ENCODE results near the gene SUGCT. TPM values are rescaled to one million over a fixed set of nuclear protein-coding genes. Genes with fewer than 3 reads are reported as not detected.

Gene SUGCT
- total RNA-seq, 1 donor from 2014 or later: 1.6 TPM

DNA sequence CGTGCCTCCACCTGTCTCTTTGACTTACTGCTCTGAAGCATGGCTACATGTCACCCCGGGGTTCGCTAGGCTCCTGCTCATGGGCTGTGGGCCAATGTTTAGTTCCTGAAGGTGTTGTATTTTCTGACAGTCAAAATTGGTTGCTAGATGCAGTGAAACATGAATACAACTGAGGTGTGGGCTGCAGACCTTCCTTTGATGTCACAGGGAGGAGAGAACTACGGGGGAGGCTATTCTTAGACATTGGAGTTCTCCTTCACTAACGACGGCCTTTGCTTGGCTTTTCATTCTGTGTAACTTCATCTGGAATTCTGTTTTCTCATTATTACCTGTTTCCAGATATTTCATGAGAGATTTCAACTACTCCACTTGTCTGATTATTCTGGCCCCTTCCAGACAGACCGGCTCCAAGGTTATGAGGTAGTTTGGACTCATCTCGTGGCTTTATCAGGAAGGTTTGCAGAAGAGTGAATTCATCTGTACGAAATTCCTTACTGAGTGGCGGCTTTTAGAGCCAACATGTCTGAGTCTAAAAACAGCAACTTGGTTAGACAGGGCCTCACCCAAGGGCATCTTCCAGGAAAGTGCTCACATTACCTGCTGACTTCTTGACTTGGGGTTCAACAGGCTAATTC lies 774.7 kb downstream of the SUGCT start:
- TF ChIP-seq, protein P1, sequence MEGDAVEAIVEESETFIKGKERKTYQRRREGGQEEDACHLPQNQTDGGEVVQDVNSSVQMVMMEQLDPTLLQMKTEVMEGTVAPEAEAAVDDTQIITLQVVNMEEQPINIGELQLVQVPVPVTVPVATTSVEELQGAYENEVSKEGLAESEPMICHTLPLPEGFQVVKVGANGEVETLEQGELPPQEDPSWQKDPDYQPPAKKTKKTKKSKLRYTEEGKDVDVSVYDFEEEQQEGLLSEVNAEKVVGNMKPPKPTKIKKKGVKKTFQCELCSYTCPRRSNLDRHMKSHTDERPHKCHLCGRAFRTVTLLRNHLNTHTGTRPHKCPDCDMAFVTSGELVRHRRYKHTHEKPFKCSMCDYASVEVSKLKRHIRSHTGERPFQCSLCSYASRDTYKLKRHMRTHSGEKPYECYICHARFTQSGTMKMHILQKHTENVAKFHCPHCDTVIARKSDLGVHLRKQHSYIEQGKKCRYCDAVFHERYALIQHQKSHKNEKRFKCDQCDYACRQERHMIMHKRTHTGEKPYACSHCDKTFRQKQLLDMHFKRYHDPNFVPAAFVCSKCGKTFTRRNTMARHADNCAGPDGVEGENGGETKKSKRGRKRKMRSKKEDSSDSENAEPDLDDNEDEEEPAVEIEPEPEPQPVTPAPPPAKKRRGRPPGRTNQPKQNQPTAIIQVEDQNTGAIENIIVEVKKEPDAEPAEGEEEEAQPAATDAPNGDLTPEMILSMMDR (IDR thresholded peaks at IDR 0.05; ENCODE audit: unreplicated experiment): no peak
- H3K36me3 Mint-ChIP-seq (ENCODE audit: low read depth, unreplicated experiment): no peaks in the 10 kb centered on the region
- H3K4me1 Mint-ChIP-seq (ENCODE audit: unreplicated experiment): no peaks in the 10 kb centered on the region
- H3K27me3 Mint-ChIP-seq (ENCODE audit: unreplicated experiment): peaks cover 1% of the 10 kb centered on the region
- no peak for DNase-seq (ENCODE audit: low spot score)
- H3K9me3 Mint-ChIP-seq (ENCODE audit: unreplicated experiment): no peaks in the 10 kb centered on the region
- H3K27ac Mint-ChIP-seq (ENCODE audit: unreplicated experiment): no peak overlapping the region
- H3K4me3 Mint-ChIP-seq (ENCODE audit: unreplicated experiment): no peak overlapping the region

Other genes with a start within 250 kb of the SUGCT start
- gene CDK13, start 184.7 kb upstream of the SUGCT start, total RNA-seq (ENCODE audit: unreplicated experiment): 52.9 TPM
- 25.0 TPM for gene MPLKIP, start 383 bp upstream of the SUGCT start, total RNA-seq (ENCODE audit: unreplicated experiment)

All from endothelial cell (in vitro differentiated cells).